T-cell (primary cell): Measurements from ENCODE around the gene CDH4. TPM values are rescaled to one million over a fixed set of nuclear protein-coding genes. Genes with fewer than 3 reads are reported as not detected.

Source experiments
- ATAC-seq, 4 experiments: fragments of 200-7000 bp in 3 of 4; fragments of 150-1000 bp in 1 of 4; cut with Tn5 transposase; replicated peaks in 1 of 4; 1 replicate in 3 of 4; 2 replicates in 1 of 4; pipeline ENCODE4 v1.10.0; 2021; ENCODE audit warnings: moderate library complexity in 3 of 4, mild to moderate bottlenecking in 2 of 4, moderate number of reproducible peaks in 1 of 4
- CTCF ChIA-PET, 2 donors: fragments of 300-600 bp; sonication (Branson Sonifier 250); formaldehyde crosslinking; loops; one replicate each; lab custom pipeline; 2022; ENCODE audit warnings: antibody characterized with exemption in 2 of 2; lab: Charles Lee
- POLR2A ChIA-PET, 2 donors: fragments of 300-600 bp; sonication (Branson Sonifier 250); formaldehyde crosslinking; loops; one replicate each; lab custom pipeline; 2022; ENCODE audit warnings: antibody characterized with exemption in 2 of 2; lab: Charles Lee
- DNase-seq, 35 experiments: peaks; one replicate each; pipeline versions ENCODE4 v3.0.0 to v3.0.0-alpha.2; 2013 to 2023
- H3K27ac ChIP-seq: one replicate; pipeline ENCODE4 v1.5.1; 2013; ENCODE audit warnings: low read length
- H3K27me3 ChIP-seq, 2 experiments: replicated peaks in 1 of 2; 1 replicate in 1 of 2; 2 replicates in 1 of 2; pipeline versions ENCODE4 v1.6.1 to v1.7.0; 2013; ENCODE audit warnings: low read length in 1 of 2, mixed read lengths in 1 of 2; ENCODE audit not compliant: control insufficient read depth in 2 of 2, insufficient read depth in 2 of 2; ENCODE audit errors: extremely low read depth in 1 of 2
- H3K36me3 ChIP-seq, 2 donors: 1 replicate in 1 of 2; 2 replicates in 1 of 2; pipeline versions ENCODE4 v1.6.1 to v1.7.0; 2013; ENCODE audit warnings: low read length in 1 of 2; ENCODE audit not compliant: control insufficient read depth in 2 of 2, insufficient read depth in 1 of 2; ENCODE audit errors: extremely low read depth in 1 of 2
- H3K4me1 ChIP-seq, 2 experiments: 1 replicate in 1 of 2; 2 replicates in 1 of 2; pipeline versions ENCODE4 v1.6.1 to v1.7.0; 2013; ENCODE audit warnings: low read length in 2 of 2, mixed read lengths in 1 of 2; ENCODE audit not compliant: insufficient read depth in 2 of 2, control insufficient read depth in 1 of 2; ENCODE audit errors: extremely low read depth in 1 of 2
- H3K4me3 ChIP-seq, 2 donors: 1 replicate in 1 of 2; 2 replicates in 1 of 2; pipeline versions ENCODE4 v1.5.1 to v1.7.0; 2013; ENCODE audit warnings: mild to moderate bottlenecking in 2 of 2, low read length in 1 of 2, moderate library complexity in 1 of 2; ENCODE audit not compliant: control insufficient read depth in 1 of 2; ENCODE audit errors: extremely low read depth in 1 of 2
- H3K9me3 ChIP-seq: 2 replicates; pipeline ENCODE4 v1.7.0; 2013
- H3K27ac Mint-ChIP-seq, 2 donors: one replicate each; pipeline ENCODE4 v1.8.0; 2020 to 2021; ENCODE audit warnings: mild to moderate bottlenecking in 2 of 2, mixed read lengths in 2 of 2
- H3K27me3 Mint-ChIP-seq, 2 donors: one replicate each; pipeline ENCODE4 v1.8.0; 2021 to 2022; ENCODE audit warnings: mixed read lengths in 2 of 2
- H3K36me3 Mint-ChIP-seq: one replicate; pipeline ENCODE4 v1.8.0; 2021; ENCODE audit warnings: mixed read lengths
- H3K4me1 Mint-ChIP-seq, 3 donors: one replicate each; pipeline ENCODE4 v1.8.0; 2020 to 2022; ENCODE audit warnings: mixed read lengths in 3 of 3, mild to moderate bottlenecking in 1 of 3
- H3K4me3 Mint-ChIP-seq, 3 donors: one replicate each; pipeline ENCODE4 v1.8.0; 2020 to 2022; ENCODE audit warnings: mild to moderate bottlenecking in 3 of 3, mixed read lengths in 3 of 3, moderate library complexity in 3 of 3
- H3K9me3 Mint-ChIP-seq, 3 donors: one replicate each; pipeline ENCODE4 v1.8.0; 2020 to 2022; ENCODE audit warnings: mixed read lengths in 3 of 3
- WGBS: methylation state at CpG from one replicate; pipeline ENCODE4 v1.1.5; 2013; ENCODE audit warnings: missing lambda C conversion rate; ENCODE audit not compliant: insufficient coverage; 5-methylcytosine and 5-hydroxymethylcytosine counted together
- total RNA-seq, 35 experiments: library from RNA in 6 of 35; stranded (reverse) in 6 of 35; fragments of 120-200 nt in 1 of 35; gene quantifications; one replicate each; pipeline versions ENCODE4 v1.2.1 to v1.2.4 and lab custom pipeline; 2013 to 2026

CDH4 gene
- total RNA-seq, 5 donors from 2014 or later (not counting 1 experiment from before 2014, with no cell fraction given), result 0.06 to 0.64 (median 0.14) TPM

DNA sequence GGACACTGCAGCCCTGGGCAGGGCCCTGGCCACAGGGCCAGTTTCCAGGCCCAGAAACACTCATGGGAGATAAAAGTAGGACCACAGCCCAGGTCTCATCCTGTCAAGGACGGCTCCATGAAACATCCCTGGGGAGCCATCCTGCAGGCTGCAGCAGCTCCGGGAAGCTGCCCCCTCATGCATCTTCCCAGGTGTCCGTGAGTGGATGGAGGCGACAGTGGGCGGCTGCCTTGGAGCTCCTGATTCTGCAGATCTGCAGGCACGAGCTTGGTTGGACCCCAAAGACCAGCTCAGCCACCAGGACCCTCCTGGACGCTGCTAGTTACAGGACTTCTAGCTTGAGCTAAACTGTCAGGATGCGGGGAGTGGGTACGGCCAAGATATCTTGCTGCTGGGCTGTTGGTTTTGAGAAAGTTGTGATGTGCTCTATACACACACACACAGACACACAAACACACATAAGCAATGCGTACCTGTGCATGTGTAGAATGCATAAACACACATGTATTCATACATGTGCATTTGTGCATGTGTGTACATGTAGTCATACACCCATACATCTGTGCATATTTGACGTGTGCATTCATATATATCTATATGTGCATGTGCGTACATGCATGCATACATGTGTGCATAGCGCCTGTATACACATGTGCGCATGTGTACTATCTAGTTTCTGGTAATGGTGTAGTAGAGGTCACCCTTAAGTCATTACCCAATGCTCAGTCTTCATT lies 515.9 kb downstream of the CDH4 start:
- Mint-ChIP-seq H3K27ac (no peak overlapping the region), H3K4me3 (no peak overlapping the region), H3K9me3 (no peaks in the 10 kb centered on the region), H3K36me3 (no peaks in the 10 kb centered on the region), H3K4me1 (no peaks in the 10 kb centered on the region), H3K27me3 (peaks cover 0 to 4% of the 10 kb centered on the region in 2 donors)
- Histone ChIP-seq H3K27ac (no peak overlapping the region), H3K36me3 (no peaks in the 10 kb centered on the region), H3K9me3 (no peaks in the 10 kb centered on the region), H3K4me1 (no peaks in the 10 kb centered on the region), H3K4me3 (no peak overlapping the region), H3K27me3 (peaks cover 0 to 17% of the 10 kb centered on the region in 2 experiments)
- ATAC-seq, result no peak
- DNase-seq, result no peak
- CTCF ChIA-PET, result no interaction called here
- POLR2A ChIA-PET, result no interaction called here
- 65% methylated on average over 5 of the region's 14 CpGs for WGBS

DNA sequence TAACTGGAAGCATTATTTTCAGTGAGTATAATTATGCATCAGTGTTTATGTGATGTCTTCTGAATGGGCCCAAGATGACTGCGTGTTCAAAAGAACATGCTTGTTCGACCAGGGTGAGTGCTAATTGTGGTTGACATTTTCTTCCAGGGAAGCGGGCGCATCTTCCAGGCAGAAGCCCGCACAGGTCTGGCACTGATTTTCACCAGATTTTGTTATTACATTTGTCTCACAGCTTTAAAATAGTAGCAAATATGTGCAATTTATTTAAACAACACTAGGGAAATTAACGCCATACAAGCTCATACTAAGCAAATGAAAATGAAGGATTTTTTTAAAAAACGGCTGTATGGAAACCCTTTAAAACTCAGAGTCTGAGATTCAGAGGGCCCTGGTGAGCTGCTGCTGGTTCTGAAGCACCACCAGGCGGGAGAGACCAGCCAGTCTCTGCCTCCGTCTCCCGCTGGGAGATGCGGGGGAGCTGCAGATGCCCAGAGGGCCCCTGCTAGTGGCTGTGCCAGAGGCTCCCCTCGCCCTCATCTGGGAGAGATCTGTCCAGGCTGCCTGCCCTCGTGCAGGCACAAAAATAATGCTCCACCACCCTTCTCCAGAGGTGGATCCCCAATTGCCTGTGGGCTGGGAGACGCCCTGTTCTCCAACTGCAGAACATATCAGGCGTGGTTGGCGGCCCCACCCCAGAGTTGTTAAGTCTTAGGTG lies 516.7 kb downstream of the CDH4 start:
- H3K4me3 ChIP-seq, result no peak overlapping the region
- H3K4me3 Mint-ChIP-seq, result no peak overlapping the region
- POLR2A ChIA-PET, result no interaction called here
- H3K27me3 ChIP-seq, result peaks cover 0 to 14% of the 10 kb centered on the region in 2 experiments
- H3K9me3 Mint-ChIP-seq, result no peaks in the 10 kb centered on the region
- ATAC-seq (no peak), DNase-seq (no peak)
- CTCF ChIA-PET, result no interaction called here
- 63% methylated on average over 12 of the region's 16 CpGs for WGBS
- no peak overlapping the region for H3K27ac ChIP-seq
- H3K4me1 Mint-ChIP-seq, result no peaks in the 10 kb centered on the region
- H3K27ac Mint-ChIP-seq, result no peak overlapping the region
- no peaks in the 10 kb centered on the region for H3K4me1 ChIP-seq
- no peaks in the 10 kb centered on the region for H3K9me3 ChIP-seq
- H3K36me3 ChIP-seq, result no peaks in the 10 kb centered on the region
- no peaks in the 10 kb centered on the region for H3K36me3 Mint-ChIP-seq
- no peaks in the 10 kb centered on the region for H3K27me3 Mint-ChIP-seq

DNA sequence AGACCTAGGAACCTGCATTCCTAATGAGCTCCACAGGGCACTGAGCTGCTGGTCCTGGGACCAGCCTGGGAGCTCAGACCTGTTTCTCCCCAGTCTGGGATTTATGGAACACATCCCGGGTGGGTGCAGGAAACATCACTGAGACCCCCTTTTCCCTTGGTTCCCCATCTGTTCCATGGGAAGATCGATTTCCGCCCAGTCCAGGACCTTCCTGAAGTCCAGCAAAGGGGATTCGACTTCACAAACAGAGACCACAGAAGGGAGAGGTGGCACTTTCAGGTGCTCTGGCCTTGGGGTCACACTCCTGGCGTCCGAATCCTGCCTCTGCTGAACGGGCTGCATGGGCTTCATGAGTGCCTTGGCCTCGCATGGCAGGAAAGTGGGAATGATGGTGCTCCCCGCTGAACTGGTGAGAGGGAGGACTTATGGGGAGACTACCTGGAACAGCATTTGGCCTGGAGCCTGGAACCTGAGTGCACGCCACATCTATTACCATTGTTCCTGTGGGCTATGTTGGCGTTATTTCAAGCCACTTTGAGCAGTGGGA lies 517.3 kb downstream of the CDH4 start:
- 79% methylated on average over 5 of the region's 11 CpGs for WGBS
- CTCF ChIA-PET, result no interaction called here

DNA sequence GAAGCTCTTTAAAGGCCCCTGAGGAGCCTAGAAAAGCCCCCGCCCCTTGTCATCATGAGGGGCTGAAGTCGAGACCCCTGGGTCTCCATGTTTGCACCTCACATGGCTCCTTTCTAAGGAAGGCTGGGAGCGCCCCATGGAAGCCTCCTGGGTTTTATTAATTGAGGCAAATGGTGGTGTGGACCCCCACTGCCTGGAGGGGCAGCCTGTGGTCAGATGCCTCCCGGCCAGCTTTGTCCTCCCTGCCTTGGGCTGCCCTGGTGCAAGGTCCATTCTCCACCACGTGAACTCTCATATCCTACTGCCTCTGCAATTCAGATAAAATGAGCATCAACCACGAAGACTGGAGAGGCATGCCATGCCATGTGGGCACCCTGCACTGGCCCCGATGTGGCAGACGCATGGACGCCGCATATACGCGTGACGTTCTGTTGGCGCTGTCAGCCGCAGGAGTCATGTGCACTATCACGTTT lies 518.1 kb downstream of the CDH4 start:
- Histone ChIP-seq H3K9me3 (no peaks in the 10 kb centered on the region), H3K27ac (no peak overlapping the region), H3K4me1 (no peaks in the 10 kb centered on the region), H3K27me3 (peaks cover 0 to 7% of the 10 kb centered on the region in 2 experiments), H3K36me3 (no peaks in the 10 kb centered on the region), H3K4me3 (no peak overlapping the region)
- CTCF ChIA-PET, result no interaction called here
- Mint-ChIP-seq H3K4me1 (no peaks in the 10 kb centered on the region), H3K27me3 (peaks cover 0 to 6% of the 10 kb centered on the region in 2 donors), H3K27ac (no peak overlapping the region), H3K36me3 (no peaks in the 10 kb centered on the region), H3K9me3 (peaks cover 0 to 3% (median 0%) of the 10 kb centered on the region in 3 donors), H3K4me3 (no peak overlapping the region)
- POLR2A ChIA-PET, result no interaction called here
- 87% methylated on average over 14 of the region's 16 CpGs for WGBS
- ATAC-seq, result no peak
- no peak for DNase-seq

More for the DNA sequence above, 517.3 kb downstream of the CDH4 start:
- no peak for DNase-seq
- Histone ChIP-seq H3K27me3 (peaks cover 0 to 13% of the 10 kb centered on the region in 2 experiments), H3K36me3 (no peaks in the 10 kb centered on the region), H3K9me3 (no peaks in the 10 kb centered on the region), H3K4me3 (no peak overlapping the region), H3K27ac (no peak overlapping the region), H3K4me1 (no peaks in the 10 kb centered on the region)
- H3K36me3 Mint-ChIP-seq, result no peaks in the 10 kb centered on the region
- H3K4me1 Mint-ChIP-seq, result no peaks in the 10 kb centered on the region
- H3K27ac Mint-ChIP-seq, result no peak overlapping the region
- no peak for ATAC-seq
- no peak overlapping the region for H3K4me3 Mint-ChIP-seq
- no peaks in the 10 kb centered on the region for H3K27me3 Mint-ChIP-seq
- no peaks in the 10 kb centered on the region for H3K9me3 Mint-ChIP-seq
- POLR2A ChIA-PET, result no interaction called here

DNA sequence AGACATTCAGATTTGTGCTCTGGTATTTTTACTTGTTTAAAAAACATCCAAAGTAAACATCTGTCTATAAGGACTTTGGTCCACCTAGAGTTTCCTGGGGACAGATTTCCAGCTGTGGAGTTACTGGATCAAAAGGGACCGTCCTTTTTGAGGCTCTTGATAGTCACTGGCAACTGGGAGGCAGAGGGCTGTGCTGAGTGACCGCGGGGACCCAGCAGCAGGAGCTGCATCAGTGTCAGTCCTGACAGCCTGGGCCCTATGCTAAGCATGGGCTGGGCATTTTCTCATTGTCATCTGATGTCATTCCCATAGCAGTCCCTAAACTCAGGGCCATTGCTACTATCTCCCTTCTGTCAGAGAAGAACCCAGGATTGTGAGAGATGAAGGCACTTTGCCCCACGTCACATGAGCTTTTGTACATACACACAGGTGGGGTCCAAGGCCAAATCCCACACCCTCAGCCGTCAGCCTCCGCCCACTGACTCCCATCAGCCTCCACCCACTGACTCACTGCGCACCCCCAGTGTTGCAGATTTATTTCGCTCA lies 519.8 kb downstream of the CDH4 start:
- H3K27ac ChIP-seq, result no peak overlapping the region
- ATAC-seq, result no peak
- Mint-ChIP-seq H3K9me3 (peaks cover 0 to 3% (median 0%) of the 10 kb centered on the region in 3 donors), H3K4me1 (no peaks in the 10 kb centered on the region), H3K27ac (no peak overlapping the region), H3K4me3 (no peak overlapping the region), H3K36me3 (no peaks in the 10 kb centered on the region), H3K27me3 (peaks cover 0 to 6% of the 10 kb centered on the region in 2 donors)
- POLR2A ChIA-PET, result no interaction called here
- no peak overlapping the region for H3K4me3 ChIP-seq
- H3K27me3 ChIP-seq, result peaks cover 0 to 14% of the 10 kb centered on the region in 2 experiments
- DNase-seq, result no peak
- WGBS, result 82% methylated on average over 3 of the region's 8 CpGs
- no peaks in the 10 kb centered on the region for H3K9me3 ChIP-seq
- CTCF ChIA-PET, result no interaction called here
- H3K36me3 ChIP-seq, result no peaks in the 10 kb centered on the region
- no peaks in the 10 kb centered on the region for H3K4me1 ChIP-seq

DNA sequence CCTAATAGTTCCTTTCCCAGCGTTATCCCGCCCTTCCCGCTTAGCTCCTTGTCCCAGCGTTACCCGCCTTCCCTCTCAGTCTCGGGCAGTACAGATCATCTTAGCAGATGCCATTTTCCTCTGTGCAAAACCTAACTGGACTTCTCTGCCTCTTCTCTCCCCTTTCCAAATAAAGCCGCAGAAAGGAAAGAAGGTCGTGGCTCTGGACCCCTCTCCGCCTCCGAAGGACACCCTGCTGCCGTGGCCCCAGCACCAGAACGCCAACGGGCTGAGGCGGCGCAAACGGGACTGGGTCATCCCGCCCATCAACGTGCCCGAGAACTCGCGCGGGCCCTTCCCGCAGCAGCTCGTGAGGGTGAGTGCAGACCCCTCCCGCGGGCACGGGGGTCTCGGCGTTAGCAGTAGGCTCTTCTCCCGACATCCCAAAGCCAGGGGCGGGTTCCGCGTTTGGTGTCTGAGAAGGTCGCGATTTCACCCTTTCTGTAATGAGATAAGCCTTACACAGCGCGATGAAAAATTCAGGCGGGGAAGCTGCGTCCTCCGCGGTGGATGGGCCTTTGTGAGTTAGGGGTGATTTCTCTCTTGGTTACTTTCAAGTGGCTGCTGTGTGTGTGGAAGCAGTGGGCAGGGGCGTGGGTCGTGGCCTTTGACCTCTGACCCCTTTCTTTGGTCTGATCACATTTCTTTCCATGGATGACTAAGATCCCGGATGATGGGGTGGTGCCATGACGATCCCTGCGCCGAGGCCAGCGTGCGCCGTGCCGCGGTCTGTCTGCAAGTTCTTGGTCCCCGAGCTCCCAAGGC lies 521.0 kb downstream of the CDH4 start:
- Histone ChIP-seq H3K27ac (no peak overlapping the region), H3K4me3 (no peak overlapping the region), H3K4me1 (no peaks in the 10 kb centered on the region), H3K9me3 (no peaks in the 10 kb centered on the region), H3K36me3 (no peaks in the 10 kb centered on the region), H3K27me3 (peaks cover 0 to 14% of the 10 kb centered on the region in 2 experiments)
- peaks cover 0 to 6% of the 10 kb centered on the region in 2 donors for H3K27me3 Mint-ChIP-seq
- no peak overlapping the region for H3K4me3 Mint-ChIP-seq
- 86% methylated on average over 52 of the region's 53 CpGs for WGBS
- CTCF ChIA-PET, result no interaction called here
- H3K27ac Mint-ChIP-seq, result no peak overlapping the region
- H3K36me3 Mint-ChIP-seq, result no peaks in the 10 kb centered on the region
- no peak for DNase-seq
- POLR2A ChIA-PET, result no interaction called here
- no peaks in the 10 kb centered on the region for H3K4me1 Mint-ChIP-seq
- peaks cover 0 to 3% (median 1%) of the 10 kb centered on the region in 3 donors for H3K9me3 Mint-ChIP-seq
- no peak for ATAC-seq
